Upper lobe of right lung (tissue), 1 donor: ENCODE measurements around the gene COMMD1. TPM values are rescaled to one million over a fixed set of nuclear protein-coding genes. Genes with fewer than 3 reads are reported as not detected.
"Not testable (repeated sequence)": the region's sequence is repeated elsewhere in the genome, so short reads cannot be mapped to it uniquely, and the experiment has no call there.

Experiments
- ATAC-seq: fragments of 200-7000 bp; cut with Tn5 transposase; one replicate; pipeline ENCODE4 v1.9.1; 2020; ENCODE audit warnings: mild to moderate bottlenecking, moderate library complexity
- DNase-seq: peaks from one replicate; pipeline ENCODE4 v3.0.0-alpha.2; 2020
- H3K27ac ChIP-seq: fragments of 200-600 bp; one replicate; pipeline ENCODE4 v1.8.0; 2022
- H3K27me3 ChIP-seq: fragments of 200-600 bp; one replicate; pipeline ENCODE4 v1.8.0; 2022; ENCODE audit warnings: mild to moderate bottlenecking
- H3K36me3 ChIP-seq: fragments of 200-600 bp; one replicate; pipeline ENCODE4 v1.8.0; 2022
- H3K4me1 ChIP-seq: fragments of 200-600 bp; one replicate; pipeline ENCODE4 v1.8.0; 2022
- H3K4me3 ChIP-seq: fragments of 200-600 bp; one replicate; pipeline ENCODE4 v1.8.0; 2022; ENCODE audit warnings: mild to moderate bottlenecking
- H3K9me3 ChIP-seq: fragments of 200-600 bp; one replicate; pipeline ENCODE4 v1.8.0; 2022
- intact Hi-C: fragments of 100-400 bp; cut with DNase I; formaldehyde crosslinking; loops from one replicate; pipeline ENCODE4 v1.11.0; 2022
- total RNA-seq: library from RNA; stranded (reverse); fragmentation: NEBNext Ultra II Directional; extraction: Animal tissue kit (Norgen Biotek cat#: 25700); gene quantifications from one replicate; pipeline ENCODE4 v1.2.1, GENCODE V29; 2021
- TF ChIP-seq, protein P1 (sequence below): fragments of 200-600 bp; IDR thresholded peaks from one replicate; pipeline ENCODE4 v1.8.0; 2022; ENCODE audit warnings: antibody characterized with exemption
- donor health status: DM: no; HTN: yes; CAD: no; lungs with severe emphysema.

COMMD1 gene
- total RNA-seq, 1 donor from 2014 or later: 30.3 TPM

DNA sequence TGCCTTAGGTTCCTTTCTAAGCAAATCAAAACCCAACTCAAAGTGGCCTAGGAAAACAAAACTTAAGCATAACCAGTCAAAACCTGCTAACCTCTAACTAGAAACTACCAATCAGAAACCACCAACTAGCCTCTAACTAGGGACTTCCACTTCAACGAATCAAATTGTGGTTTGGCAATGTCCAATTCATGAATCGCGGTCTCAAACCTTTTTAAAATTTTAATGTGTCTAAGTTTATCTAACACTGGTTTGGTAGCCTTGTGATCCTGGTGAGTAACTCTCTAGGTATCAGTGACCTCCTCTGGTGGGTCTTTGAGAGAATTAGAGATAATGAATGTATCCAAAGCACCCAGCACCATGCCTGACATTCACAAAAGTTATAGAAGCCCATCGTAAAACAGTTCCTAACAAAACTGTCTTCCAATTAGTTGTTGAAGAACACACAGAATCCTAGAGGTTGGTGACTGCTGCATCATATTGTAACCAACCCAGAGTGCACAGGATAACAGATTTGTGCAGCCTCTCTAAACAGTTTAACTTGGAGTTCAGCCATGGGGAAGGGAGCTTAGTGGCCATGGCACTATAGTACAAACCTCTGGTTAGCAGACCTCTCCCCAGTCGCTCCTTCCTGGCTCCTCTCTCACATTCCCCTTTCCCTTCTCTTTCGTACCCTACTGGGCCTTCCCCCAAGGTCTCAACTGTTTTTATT is 245.3 kb downstream of the COMMD1 start:
- DNase-seq (no peak), ATAC-seq (no peak)
- H3K9me3 ChIP-seq: peaks cover 6% of the 10 kb centered on the region
- H3K36me3 ChIP-seq: no peaks in the 10 kb centered on the region
- no peaks in the 10 kb centered on the region for H3K27me3 ChIP-seq
- TF ChIP-seq, protein P1, sequence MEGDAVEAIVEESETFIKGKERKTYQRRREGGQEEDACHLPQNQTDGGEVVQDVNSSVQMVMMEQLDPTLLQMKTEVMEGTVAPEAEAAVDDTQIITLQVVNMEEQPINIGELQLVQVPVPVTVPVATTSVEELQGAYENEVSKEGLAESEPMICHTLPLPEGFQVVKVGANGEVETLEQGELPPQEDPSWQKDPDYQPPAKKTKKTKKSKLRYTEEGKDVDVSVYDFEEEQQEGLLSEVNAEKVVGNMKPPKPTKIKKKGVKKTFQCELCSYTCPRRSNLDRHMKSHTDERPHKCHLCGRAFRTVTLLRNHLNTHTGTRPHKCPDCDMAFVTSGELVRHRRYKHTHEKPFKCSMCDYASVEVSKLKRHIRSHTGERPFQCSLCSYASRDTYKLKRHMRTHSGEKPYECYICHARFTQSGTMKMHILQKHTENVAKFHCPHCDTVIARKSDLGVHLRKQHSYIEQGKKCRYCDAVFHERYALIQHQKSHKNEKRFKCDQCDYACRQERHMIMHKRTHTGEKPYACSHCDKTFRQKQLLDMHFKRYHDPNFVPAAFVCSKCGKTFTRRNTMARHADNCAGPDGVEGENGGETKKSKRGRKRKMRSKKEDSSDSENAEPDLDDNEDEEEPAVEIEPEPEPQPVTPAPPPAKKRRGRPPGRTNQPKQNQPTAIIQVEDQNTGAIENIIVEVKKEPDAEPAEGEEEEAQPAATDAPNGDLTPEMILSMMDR: no peak
- no peak overlapping the region for H3K27ac ChIP-seq
- no peaks in the 10 kb centered on the region for H3K4me1 ChIP-seq
- intact Hi-C loops: no loop called here
- no peak overlapping the region for H3K4me3 ChIP-seq

DNA sequence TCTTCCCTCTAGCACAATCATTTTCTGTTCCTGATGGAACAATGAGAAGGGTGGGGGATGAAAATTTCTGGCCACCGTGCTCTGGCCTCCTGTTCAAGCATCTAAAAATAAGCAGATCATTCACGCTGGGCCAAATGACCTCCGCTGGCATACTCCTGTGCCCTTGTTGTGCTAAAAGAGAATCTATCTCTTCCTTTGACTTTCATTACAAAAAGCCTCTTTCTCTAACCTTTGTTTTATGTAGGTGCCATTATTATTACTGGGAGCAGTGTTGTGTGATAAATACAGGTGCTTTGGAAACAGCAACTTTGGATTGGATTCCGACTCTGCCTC is 245.8 kb downstream of the COMMD1 start:
- intact Hi-C loops: no loop called here
- H3K4me1 ChIP-seq: no peaks in the 10 kb centered on the region

DNA sequence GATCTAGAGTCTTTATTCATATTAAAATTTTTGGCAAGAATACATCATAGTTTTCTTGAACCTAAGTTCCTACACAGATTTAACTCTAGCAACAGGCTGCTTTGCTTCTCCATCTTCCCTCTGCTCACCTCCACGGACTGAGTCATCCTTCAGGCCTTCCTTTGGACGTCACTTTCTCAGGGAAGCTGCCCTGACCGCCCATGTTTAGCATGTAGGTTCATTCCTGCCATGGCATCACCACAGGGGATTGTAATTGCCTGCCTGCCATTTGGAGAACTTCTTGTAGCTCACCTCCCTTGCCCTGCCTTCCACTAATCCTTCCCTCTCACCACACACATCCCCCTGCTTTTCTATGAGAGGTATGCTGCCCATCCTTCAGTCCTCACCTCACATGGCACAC is 246.5 kb downstream of the COMMD1 start:
- Histone ChIP-seq H3K36me3 (no peaks in the 10 kb centered on the region), H3K4me3 (no peak overlapping the region), H3K27me3 (no peaks in the 10 kb centered on the region), H3K4me1 (no peaks in the 10 kb centered on the region), H3K9me3 (peaks cover 6% of the 10 kb centered on the region), H3K27ac (no peak overlapping the region)
- ATAC-seq: no peak
- DNase-seq: no peak
- intact Hi-C loops: no loop called here
- TF ChIP-seq, protein P1: no peak

More for the DNA sequence above, 245.8 kb downstream of the COMMD1 start:
- TF ChIP-seq, protein P1: no peak
- Histone ChIP-seq H3K27me3 (no peaks in the 10 kb centered on the region), H3K4me3 (no peak overlapping the region), H3K36me3 (no peaks in the 10 kb centered on the region), H3K27ac (no peak overlapping the region), H3K9me3 (peaks cover 6% of the 10 kb centered on the region)
- DNase-seq (no peak), ATAC-seq (no peak)

DNA sequence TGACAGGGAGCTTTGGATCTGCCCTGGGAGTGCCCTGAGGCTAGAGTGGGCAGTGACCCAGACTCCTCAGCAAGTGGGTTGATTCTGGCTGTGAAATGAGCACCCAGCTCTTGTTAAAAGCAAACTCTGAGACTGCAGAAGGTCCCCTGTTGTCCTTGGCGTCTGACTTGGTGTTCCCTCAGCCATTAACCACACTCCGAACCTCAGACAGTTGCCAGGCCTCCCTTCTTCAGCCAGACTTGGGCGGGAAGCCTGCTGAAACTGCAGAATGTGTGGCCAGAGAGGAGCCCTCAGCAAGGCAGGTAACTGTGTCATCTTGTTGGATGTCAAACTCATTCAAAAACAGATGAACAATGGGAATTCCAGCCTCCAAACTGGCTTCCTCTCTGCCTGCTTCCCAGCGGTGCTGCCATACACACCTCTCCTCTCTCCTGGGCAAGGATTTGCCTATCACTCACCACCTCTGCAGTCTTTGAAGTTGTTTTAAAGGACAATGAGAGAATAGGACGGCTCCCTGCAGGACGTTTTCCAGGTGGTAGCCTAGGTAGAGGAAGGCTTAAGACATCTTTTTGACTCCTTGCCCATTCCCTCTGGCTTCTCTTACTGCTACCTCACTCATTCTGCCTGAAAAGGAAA is 251.5 kb downstream of the COMMD1 start:
- no peak for DNase-seq
- Histone ChIP-seq H3K9me3 (peaks cover 6% of the 10 kb centered on the region), H3K4me1 (no peaks in the 10 kb centered on the region), H3K27ac (no peak overlapping the region), H3K27me3 (no peaks in the 10 kb centered on the region), H3K36me3 (no peaks in the 10 kb centered on the region), H3K4me3 (no peak overlapping the region)
- intact Hi-C loops: no loop called here
- ATAC-seq: no peak
- TF ChIP-seq, protein P1: no peak

DNA sequence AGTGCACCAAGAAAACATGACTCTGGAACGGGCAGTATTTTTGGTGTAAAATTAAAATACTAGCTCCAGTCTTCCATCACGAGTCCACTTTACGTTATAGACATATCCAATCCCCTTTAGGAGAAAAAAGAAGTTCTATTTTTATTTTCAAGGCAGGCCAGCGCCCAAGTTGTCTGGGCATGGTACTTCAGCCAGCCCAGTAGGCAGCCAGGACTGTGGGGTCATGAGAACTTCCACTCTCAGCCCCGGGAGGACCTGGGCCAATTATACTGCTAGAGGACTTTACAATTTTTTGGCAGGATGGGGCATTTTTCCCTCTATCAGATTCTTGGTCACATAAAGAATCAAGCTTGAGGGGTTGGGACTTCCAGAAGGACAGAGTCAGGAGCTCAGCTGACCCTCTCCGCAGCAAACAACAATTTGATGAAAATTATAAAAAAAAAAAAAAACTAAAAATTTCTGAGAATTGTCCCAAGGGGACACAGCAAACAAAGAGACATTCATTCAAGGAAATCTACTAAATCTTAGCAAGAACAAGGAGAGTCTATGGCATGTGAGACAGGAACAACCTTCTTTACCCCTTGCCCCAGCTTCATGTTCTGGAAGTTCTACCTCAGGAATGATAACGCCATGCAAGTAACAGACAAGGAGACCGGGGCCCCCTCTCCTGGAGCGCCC is 253.1 kb downstream of the COMMD1 start:
- no peaks in the 10 kb centered on the region for H3K27me3 ChIP-seq
- TF ChIP-seq, protein P1: no peak
- H3K9me3 ChIP-seq: peaks cover 6% of the 10 kb centered on the region
- no peak overlapping the region for H3K27ac ChIP-seq
- ATAC-seq (no peak), DNase-seq (no peak)
- no peaks in the 10 kb centered on the region for H3K36me3 ChIP-seq
- intact Hi-C loops: no loop called here
- H3K4me3 ChIP-seq: no peak overlapping the region
- H3K4me1 ChIP-seq: no peaks in the 10 kb centered on the region

DNA sequence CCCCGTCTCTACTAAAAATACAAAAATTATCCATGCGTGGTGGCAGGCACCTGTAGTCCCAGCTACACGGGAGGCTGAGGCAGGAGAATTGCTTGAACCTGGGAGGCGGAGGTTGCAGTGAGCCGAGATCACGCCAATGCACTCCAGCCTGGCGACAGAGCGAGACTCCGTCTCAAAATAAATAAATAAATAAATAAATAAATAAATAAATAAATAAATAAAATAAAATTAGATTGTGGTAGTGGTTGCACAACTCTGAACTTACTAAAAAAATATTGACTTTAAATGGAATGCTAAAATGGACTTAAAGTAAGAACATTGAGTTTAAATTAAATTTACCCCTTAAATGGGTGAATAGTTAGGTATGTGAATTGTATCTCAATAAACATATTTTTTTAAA is 255.2 kb downstream of the COMMD1 start:
- H3K4me3 ChIP-seq, intact Hi-C loops, ATAC-seq, H3K27me3 ChIP-seq, H3K4me1 ChIP-seq, H3K36me3 ChIP-seq, H3K27ac ChIP-seq, H3K9me3 ChIP-seq, DNase-seq: not testable (repeated sequence)
